Lower leg skin (tissue), 3 donors: ENCODE data around the gene FMNL2.

Experiments used
- POLR2A ChIP-seq, 2 donors: fragments of 450-650 bp; IDR thresholded peaks; one replicate each; pipeline ENCODE4 v1.6.1; 2016 to 2017; ENCODE audit warnings: antibody characterized with exemption in 2 of 2, mild to moderate bottlenecking in 1 of 2, moderate library complexity in 1 of 2
- TF ChIP-seq, protein P1 (sequence below), 3 donors: fragments of 450-650 bp; IDR thresholded peaks; one replicate each; pipeline ENCODE4 v1.5.1; 2016; ENCODE audit warnings: antibody characterized with exemption in 3 of 3, mild to moderate bottlenecking in 3 of 3, moderate library complexity in 2 of 3

DNA sequence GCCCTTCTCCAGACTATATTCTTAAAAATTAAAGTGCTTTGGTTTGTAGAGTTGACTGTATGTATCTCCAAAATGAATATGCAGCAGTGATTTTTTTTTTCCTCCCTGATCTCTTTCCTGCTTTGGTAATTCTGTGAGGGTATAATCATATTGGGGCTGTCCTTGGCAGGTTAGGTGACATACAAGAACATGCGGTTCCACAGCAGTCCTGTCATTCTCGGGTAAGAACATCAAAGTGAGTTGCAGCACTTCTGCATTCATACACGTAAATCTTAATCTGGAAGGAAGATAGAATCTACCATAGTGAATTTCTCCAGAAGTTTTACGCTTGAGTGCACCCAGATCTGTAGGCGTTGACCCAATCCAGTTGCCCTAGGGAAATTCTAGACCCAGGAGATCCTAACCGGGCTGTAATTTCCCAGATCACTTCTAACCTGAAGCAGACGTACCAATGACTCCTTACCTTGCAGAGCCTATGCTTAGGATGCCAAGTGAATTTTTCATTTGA, 272.9 kb downstream of the FMNL2 start:
- TF ChIP-seq POLR2A (IDR thresholded peaks at IDR 0.05): no peak
- TF ChIP-seq, protein P1, sequence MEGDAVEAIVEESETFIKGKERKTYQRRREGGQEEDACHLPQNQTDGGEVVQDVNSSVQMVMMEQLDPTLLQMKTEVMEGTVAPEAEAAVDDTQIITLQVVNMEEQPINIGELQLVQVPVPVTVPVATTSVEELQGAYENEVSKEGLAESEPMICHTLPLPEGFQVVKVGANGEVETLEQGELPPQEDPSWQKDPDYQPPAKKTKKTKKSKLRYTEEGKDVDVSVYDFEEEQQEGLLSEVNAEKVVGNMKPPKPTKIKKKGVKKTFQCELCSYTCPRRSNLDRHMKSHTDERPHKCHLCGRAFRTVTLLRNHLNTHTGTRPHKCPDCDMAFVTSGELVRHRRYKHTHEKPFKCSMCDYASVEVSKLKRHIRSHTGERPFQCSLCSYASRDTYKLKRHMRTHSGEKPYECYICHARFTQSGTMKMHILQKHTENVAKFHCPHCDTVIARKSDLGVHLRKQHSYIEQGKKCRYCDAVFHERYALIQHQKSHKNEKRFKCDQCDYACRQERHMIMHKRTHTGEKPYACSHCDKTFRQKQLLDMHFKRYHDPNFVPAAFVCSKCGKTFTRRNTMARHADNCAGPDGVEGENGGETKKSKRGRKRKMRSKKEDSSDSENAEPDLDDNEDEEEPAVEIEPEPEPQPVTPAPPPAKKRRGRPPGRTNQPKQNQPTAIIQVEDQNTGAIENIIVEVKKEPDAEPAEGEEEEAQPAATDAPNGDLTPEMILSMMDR (IDR thresholded peaks at IDR 0.05): no peak
